Hepatocyte (in vitro differentiated cells): ENCODE data around the gene TTBK2. TPM values are rescaled to one million over a fixed set of nuclear protein-coding genes. Genes with fewer than 3 reads are reported as not detected.

Source experiments
- DNase-seq: peaks from one replicate; pipeline ENCODE4 v3.0.0-alpha.2; 2016; ENCODE audit warnings: low spot score
- H2AFZ ChIP-seq: fragments of 200-600 bp; sonication (generic); 2 replicates; pipeline ENCODE4 v1.6.0; 2016; ENCODE audit warnings: antibody characterized with exemption, mild to moderate bottlenecking
- H3K27ac ChIP-seq: fragments of 200-600 bp; sonication (generic); 2 replicates; pipeline ENCODE4 v1.5.1; 2016; ENCODE audit warnings: mild to moderate bottlenecking
- H3K27me3 ChIP-seq: fragments of 200-600 bp; sonication (generic); 2 replicates; pipeline ENCODE4 v1.6.1; 2016
- H3K36me3 ChIP-seq: fragments of 200-600 bp; sonication (generic); replicated peaks from 2 replicates; pipeline ENCODE4 v1.5.1; 2016; ENCODE audit warnings: low read depth; ENCODE audit not compliant: insufficient read depth
- H3K4me1 ChIP-seq: fragments of 200-600 bp; sonication (generic); 2 replicates; pipeline ENCODE4 v1.5.1; 2016; ENCODE audit warnings: mild to moderate bottlenecking, moderate library complexity; ENCODE audit not compliant: insufficient read depth
- H3K4me2 ChIP-seq: fragments of 200-600 bp; sonication (generic); 2 replicates; pipeline ENCODE4 v1.6.0; 2016
- H3K4me3 ChIP-seq: fragments of 200-600 bp; sonication (generic); 2 replicates; pipeline ENCODE4 v1.5.1; 2016; ENCODE audit warnings: mild to moderate bottlenecking
- H3K79me2 ChIP-seq: fragments of 200-600 bp; sonication (generic); 2 replicates; pipeline ENCODE4 v1.6.0; 2017; ENCODE audit warnings: mild to moderate bottlenecking
- H3K9me2 ChIP-seq: fragments of 200-600 bp; sonication (generic); replicated peaks from 2 replicates; pipeline ENCODE4 v1.6.0; 2017; ENCODE audit warnings: mild to moderate bottlenecking; ENCODE audit not compliant: insufficient read depth
- H3K9me3 ChIP-seq: fragments of 200-600 bp; sonication (generic); 2 replicates; pipeline ENCODE4 v1.5.1; 2016; ENCODE audit warnings: low read depth, mild to moderate bottlenecking
- H4K20me1 ChIP-seq: fragments of 200-600 bp; sonication (generic); 2 replicates; pipeline ENCODE4 v1.6.0; 2016; ENCODE audit warnings: mild to moderate bottlenecking; ENCODE audit not compliant: insufficient read depth, poor library complexity, severe bottlenecking
- CTCF ChIP-seq: fragments of 200-600 bp; sonication (generic); IDR thresholded peaks from 2 replicates; pipeline ENCODE4 v1.5.1; 2016; ENCODE audit warnings: antibody characterized with exemption, mild to moderate bottlenecking; ENCODE audit not compliant: poor library complexity
- EZH2 ChIP-seq: fragments of 200-600 bp; sonication (generic); IDR thresholded peaks from 2 replicates; pipeline ENCODE4 v1.6.1; 2016; ENCODE audit warnings: antibody characterized with exemption, mild to moderate bottlenecking, borderline replicate concordance
- EZH2phosphoT487 ChIP-seq: fragments of 200-600 bp; sonication (generic); IDR thresholded peaks from one replicate; pipeline ENCODE4 v1.6.1; 2018; ENCODE audit warnings: antibody characterized with exemption, mild to moderate bottlenecking, low read depth, moderate library complexity; ENCODE audit not compliant: unreplicated experiment, severe bottlenecking
- WGBS: methylation state at CpG from one replicate; pipeline ENCODE4 v1.1.6; 2016; ENCODE audit warnings: low lambda C conversion rate; ENCODE audit errors: missing lambda C conversion rate; 5-methylcytosine and 5-hydroxymethylcytosine counted together
- polyA plus RNA-seq: library from polyadenylated mRNA; unstranded; fragments of >200 nt; fragmentation: Nextera tagmentation; extraction: Ambion mirVana; gene quantifications from 2 replicates; pipeline ENCODE4 v1.2.1, GENCODE V29; 2016
- total RNA-seq: library from RNA; depleted of rRNA; stranded (reverse); fragments of >200 nt; gene quantifications from 2 replicates; pipeline ENCODE4 v1.2.3, GENCODE V29; 2014

Gene TTBK2
- total and polyA plus RNA-seq, 2 experiments from 2014 or later, result 3.8 to 8.5 TPM

GRCh38 chr15:42737529-42738328 lies 182.8 kb downstream of the TTBK2 start:
- no peaks in the 10 kb centered on the region for H3K27me3 ChIP-seq
- WGBS, result 87% methylated on average over 21 of the region's 21 CpGs

GRCh38 chr15:42736793-42737528 lies 183.6 kb downstream of the TTBK2 start, which contains the start of gene CDAN1:
Gene CDAN1 (minus strand): TSS chr15:42737128. CDS start chr15:42737102, 26 bp downstream.
- Histone ChIP-seq H3K4me3 (peak within 1 kb of the TSS; percentile 85), H4K20me1 (peaks cover 2% of the 10 kb centered on the region), H3K9me3 (no peaks in the 10 kb centered on the region), H3K9me2 (no peaks in the 10 kb centered on the region), H3K4me2 (peak within 1 kb of the TSS; percentile 85), H3K27me3 (no peaks in the 10 kb centered on the region), H3K27ac (peak within 1 kb of the TSS; percentile 84), H3K79me2 (peaks cover 20% of the 10 kb centered on the region), H3K4me1 (peaks cover 18% of the 10 kb centered on the region), H3K36me3 (peaks cover under 1% of the 10 kb centered on the region), H2AFZ (peak within 1 kb of the TSS; percentile 78)
- DNase-seq, result peak; percentile 95
- no peak for TF ChIP-seq EZH2
- no peak for TF ChIP-seq CTCF
- no peak for TF ChIP-seq EZH2phosphoT487
- WGBS, result under 1% methylated on average over 42 of the region's 76 CpGs

More at GRCh38 chr15:42737529-42738328, 182.8 kb downstream of the TTBK2 start:
- peaks cover 18% of the 10 kb centered on the region for H3K4me1 ChIP-seq
- no peaks in the 10 kb centered on the region for H3K9me2 ChIP-seq
- H3K36me3 ChIP-seq, result no peaks in the 10 kb centered on the region
- peak overlapping the region; percentile 84 for H3K27ac ChIP-seq
- H3K4me3 ChIP-seq, result peak overlapping the region; percentile 4
- DNase-seq, result no peak
- H3K4me2 ChIP-seq, result peak overlapping the region; percentile 85
- peak overlapping the region; percentile 78 for H2AFZ ChIP-seq
- H3K79me2 ChIP-seq, result peaks cover 20% of the 10 kb centered on the region
- peaks cover 2% of the 10 kb centered on the region for H4K20me1 ChIP-seq
- no peaks in the 10 kb centered on the region for H3K9me3 ChIP-seq
- TF ChIP-seq CTCF (no peak), EZH2 (no peak), EZH2phosphoT487 (no peak)

- Histone ChIP-seq H3K27ac (peak overlapping the region; percentile 84), H3K27me3 (no peaks in the 10 kb centered on the region), H3K79me2 (peaks cover 20% of the 10 kb centered on the region), H3K4me2 (peak overlapping the region; percentile 85), H3K4me1 (peaks cover 18% of the 10 kb centered on the region), H3K9me2 (no peaks in the 10 kb centered on the region), H3K4me3 (peak overlapping the region; percentile 85), H3K9me3 (no peaks in the 10 kb centered on the region), H4K20me1 (peaks cover 2% of the 10 kb centered on the region), H3K36me3 (peaks cover 4% of the 10 kb centered on the region), H2AFZ (peak overlapping the region; percentile 61)
- 2% methylated on average over 41 of the region's 55 CpGs for WGBS
- TF ChIP-seq CTCF, result no peak
- no peak for TF ChIP-seq EZH2
- TF ChIP-seq EZH2phosphoT487, result no peak
- peak; percentile 59 for DNase-seq
Observed at GRCh38 chr15:42736178-42736792, 184.3 kb downstream of the TTBK2 start.
